ENCODE data around the gene IFI16. TPM values are rescaled to one million over a fixed set of nuclear protein-coding genes. Genes with fewer than 3 reads are reported as not detected.
"Not testable (repeated sequence)": the region's sequence is repeated elsewhere in the genome, so short reads cannot be mapped to it uniquely, and the experiment has no call there.

Gene IFI16
- total RNA-seq, 2 donors from 2014 or later: 31.1 to 41.2 TPM

GRCh38 chr1:159000070-159000409 lies 9.7 kb upstream of the IFI16 start:
- TF ChIP-seq, protein P1, sequence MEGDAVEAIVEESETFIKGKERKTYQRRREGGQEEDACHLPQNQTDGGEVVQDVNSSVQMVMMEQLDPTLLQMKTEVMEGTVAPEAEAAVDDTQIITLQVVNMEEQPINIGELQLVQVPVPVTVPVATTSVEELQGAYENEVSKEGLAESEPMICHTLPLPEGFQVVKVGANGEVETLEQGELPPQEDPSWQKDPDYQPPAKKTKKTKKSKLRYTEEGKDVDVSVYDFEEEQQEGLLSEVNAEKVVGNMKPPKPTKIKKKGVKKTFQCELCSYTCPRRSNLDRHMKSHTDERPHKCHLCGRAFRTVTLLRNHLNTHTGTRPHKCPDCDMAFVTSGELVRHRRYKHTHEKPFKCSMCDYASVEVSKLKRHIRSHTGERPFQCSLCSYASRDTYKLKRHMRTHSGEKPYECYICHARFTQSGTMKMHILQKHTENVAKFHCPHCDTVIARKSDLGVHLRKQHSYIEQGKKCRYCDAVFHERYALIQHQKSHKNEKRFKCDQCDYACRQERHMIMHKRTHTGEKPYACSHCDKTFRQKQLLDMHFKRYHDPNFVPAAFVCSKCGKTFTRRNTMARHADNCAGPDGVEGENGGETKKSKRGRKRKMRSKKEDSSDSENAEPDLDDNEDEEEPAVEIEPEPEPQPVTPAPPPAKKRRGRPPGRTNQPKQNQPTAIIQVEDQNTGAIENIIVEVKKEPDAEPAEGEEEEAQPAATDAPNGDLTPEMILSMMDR (IDR thresholded peaks at IDR 0.05): peak in 1 of 2 donors; percentile 1
- H3K9me3 ChIP-seq: no peaks in the 10 kb centered on the region
- no peaks in the 10 kb centered on the region for H3K27me3 ChIP-seq
- H3K36me3 ChIP-seq: no peaks in the 10 kb centered on the region
- no peak for DNase-seq (ENCODE audit: low spot score)
- H3K4me3 ChIP-seq: peak overlapping the region; percentile 40 to 50
- H3K4me1 ChIP-seq: peaks cover 0 to 23% of the 10 kb centered on the region in 2 donors
- H3K27ac ChIP-seq: peak overlapping the region; percentile 86 to 87

- no peaks in the 10 kb centered on the region for H3K36me3 ChIP-seq
- H3K9me3 ChIP-seq: no peaks in the 10 kb centered on the region
- TF ChIP-seq, protein P1 (IDR thresholded peaks at IDR 0.05): no peak
- no peaks in the 10 kb centered on the region for H3K27me3 ChIP-seq
- H3K4me3 ChIP-seq: peak overlapping the region; percentile 40 to 50
- H3K4me1 ChIP-seq: peaks cover 0 to 29% of the 10 kb centered on the region in 2 donors
- peak overlapping the region; percentile 86 to 87 for H3K27ac ChIP-seq
- peak; percentile 94 for DNase-seq (ENCODE audit: low spot score)
Observed at GRCh38 chr1:159000625-159001024, 9.1 kb upstream of the IFI16 start.

DNA sequence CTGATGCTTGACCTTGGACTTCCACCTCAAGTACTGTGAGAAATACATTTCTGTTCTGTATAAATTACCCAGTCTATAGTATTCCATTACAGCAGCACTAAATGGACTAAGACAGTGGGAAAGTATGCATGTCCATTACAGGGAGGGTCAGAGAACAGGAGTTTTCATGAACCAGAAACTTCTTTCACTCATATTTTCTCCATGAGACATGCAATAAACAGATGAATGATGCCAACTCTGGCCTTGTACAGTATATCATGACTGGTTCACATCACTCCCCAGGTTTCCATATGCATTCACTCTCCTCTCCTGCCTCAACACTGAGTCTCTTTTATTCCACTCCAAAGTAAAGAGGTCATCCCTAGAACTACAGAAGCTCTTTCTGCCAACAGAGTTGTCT lies 4.5 kb upstream of the IFI16 start:
- no peak for DNase-seq (ENCODE audit: low spot score)
- Histone ChIP-seq H3K36me3 (no peaks in the 10 kb centered on the region), H3K9me3 (no peaks in the 10 kb centered on the region), H3K4me1 (peaks cover 0 to 43% of the 10 kb centered on the region in 2 donors), H3K27me3 (no peaks in the 10 kb centered on the region), H3K27ac (peak overlapping the region; percentile 54 to 62), H3K4me3 (peak overlapping the region in 1 of 2 donors; percentile 1)
- TF ChIP-seq, protein P1 (IDR thresholded peaks at IDR 0.05): no peak

DNA sequence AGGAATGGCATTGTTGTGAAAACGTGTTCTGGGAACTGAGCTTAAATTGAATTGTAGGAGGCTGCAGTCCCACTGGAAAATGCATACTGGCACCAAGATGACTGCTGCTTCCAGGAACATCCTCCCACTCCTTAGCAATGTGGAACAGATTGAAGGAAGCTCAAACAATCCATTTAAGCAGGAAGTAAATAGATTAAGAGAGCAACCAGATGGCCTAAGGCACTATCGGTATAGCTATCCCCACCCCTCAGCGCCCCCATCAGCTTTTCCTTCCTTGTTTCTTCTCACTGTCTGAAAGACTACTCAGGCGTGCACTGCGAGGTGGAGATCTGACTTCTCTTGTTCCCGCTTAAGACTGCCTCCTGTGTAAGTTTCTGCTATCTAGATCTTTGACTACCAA lies 4.0 kb upstream of the IFI16 start:
- Histone ChIP-seq H3K27me3 (no peaks in the 10 kb centered on the region), H3K4me3 (peak overlapping the region in 1 of 2 donors; percentile 1), H3K36me3 (no peaks in the 10 kb centered on the region), H3K27ac (peak overlapping the region; percentile 54 to 62), H3K9me3 (no peaks in the 10 kb centered on the region), H3K4me1 (peaks cover 0 to 39% of the 10 kb centered on the region in 2 donors)
- TF ChIP-seq, protein P1 (IDR thresholded peaks at IDR 0.05): no peak
- DNase-seq (ENCODE audit: low spot score): no peak

- DNase-seq (ENCODE audit: low spot score); H3K27me3 ChIP-seq; H3K4me3 ChIP-seq; H3K36me3 ChIP-seq; H3K9me3 ChIP-seq: not testable (repeated sequence)
- Histone ChIP-seq H3K4me1 (peaks cover 0 to 32% of the 10 kb centered on the region in 2 donors), H3K27ac (peak overlapping the region in 1 of 2 donors; percentile 62)
Observed at GRCh38 chr1:159006210-159006807, 3.4 kb upstream of the IFI16 start.

DNA sequence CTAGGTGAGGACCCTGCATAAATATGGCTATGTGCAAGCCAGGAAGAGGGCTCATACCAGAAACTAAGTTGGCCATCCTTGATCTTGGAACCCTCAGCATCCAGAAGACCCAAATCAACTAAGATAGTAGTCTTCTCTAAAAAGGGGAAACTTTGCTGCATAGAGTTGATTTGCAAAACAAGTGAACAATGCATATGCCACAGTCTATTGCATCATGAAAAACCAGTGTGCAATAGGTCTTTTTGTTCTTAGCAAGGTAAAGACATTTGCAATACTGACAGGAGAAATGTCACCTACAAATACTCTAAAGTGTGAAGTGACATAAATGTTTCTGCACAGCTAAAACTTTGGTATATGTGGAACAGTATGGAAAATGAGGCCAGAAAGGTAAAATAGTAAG lies 2.0 kb upstream of the IFI16 start:
- no peaks in the 10 kb centered on the region for H3K27me3 ChIP-seq
- TF ChIP-seq, protein P1 (IDR thresholded peaks at IDR 0.05): no peak
- H3K4me1 ChIP-seq: peaks cover 0 to 23% of the 10 kb centered on the region in 2 donors
- DNase-seq (ENCODE audit: low spot score): no peak
- H3K36me3 ChIP-seq: no peaks in the 10 kb centered on the region
- no peak overlapping the region for H3K27ac ChIP-seq
- no peak overlapping the region for H3K4me3 ChIP-seq
- no peaks in the 10 kb centered on the region for H3K9me3 ChIP-seq

Data from right atrium auricular region (tissue), 2 donors.